HUDEP-2 (cell line): ENCODE measurements around the gene CDKN2B.

Source experiments
- DNase-seq, 76 experiments: peaks; one replicate each; lab custom pipeline; 2025; ENCODE audit not compliant: unreplicated experiment in 76 of 76; lab: John Stamatoyannopoulos, UW

Gene CDKN2B

DNA sequence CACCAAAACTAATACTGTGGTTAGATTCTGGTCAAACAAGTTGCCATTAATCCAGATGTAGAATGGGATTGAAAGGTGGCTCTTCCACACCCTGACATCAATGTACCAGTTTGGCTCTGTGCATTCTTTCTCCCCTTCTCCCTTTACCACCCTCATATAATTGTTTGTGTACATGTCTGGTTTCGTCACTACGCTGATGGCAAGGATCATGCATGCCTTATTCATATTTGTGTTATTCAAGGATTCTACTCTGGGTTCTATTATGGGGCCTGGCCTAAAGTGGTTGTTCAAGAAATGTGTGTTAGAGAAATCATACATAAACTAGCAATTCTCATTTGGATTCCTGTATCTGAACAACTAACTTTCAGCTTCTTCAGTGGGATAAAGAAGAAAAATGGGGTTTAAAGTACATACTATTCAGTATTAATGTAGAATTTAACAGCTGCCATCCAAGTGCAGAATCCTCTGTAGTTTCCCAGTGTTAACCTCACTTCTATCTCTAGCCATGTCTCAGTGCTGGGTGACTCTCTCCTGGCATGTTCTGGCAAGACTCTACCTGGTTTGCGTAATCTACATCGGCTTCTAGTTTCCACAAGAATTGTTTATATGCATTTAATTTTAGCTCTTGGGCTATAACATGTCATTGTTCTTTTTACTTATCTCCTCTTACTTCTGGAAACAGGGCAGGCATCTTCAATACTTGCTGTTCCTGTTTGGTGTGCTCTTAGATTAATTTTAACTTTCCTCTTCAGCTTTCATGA, 27.9 kb upstream of the CDKN2B start:
- DNase-seq = no peak

DNA sequence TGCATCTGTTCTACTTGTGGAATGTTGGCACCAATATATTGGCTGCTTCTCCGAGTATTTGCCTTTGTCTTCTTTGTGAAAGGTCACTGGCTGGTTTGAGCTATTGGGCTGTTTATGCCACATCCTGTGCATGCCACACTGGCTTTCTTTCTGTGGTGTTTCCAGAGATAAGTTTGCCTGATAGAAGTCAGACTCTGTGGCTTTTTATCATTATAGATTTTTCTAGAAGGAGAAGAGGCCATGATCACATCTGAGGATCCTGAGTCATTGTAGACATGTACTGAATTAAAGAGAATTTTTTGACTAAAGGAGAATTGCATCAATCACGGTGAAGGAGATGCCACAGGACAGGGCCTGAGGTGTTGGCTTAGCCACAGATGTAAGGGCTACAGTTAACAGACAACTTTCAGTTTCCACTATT, 26.5 kb upstream of the CDKN2B start:
- DNase-seq = peak in 2 of 76 experiments; percentile 15 to 22

DNA sequence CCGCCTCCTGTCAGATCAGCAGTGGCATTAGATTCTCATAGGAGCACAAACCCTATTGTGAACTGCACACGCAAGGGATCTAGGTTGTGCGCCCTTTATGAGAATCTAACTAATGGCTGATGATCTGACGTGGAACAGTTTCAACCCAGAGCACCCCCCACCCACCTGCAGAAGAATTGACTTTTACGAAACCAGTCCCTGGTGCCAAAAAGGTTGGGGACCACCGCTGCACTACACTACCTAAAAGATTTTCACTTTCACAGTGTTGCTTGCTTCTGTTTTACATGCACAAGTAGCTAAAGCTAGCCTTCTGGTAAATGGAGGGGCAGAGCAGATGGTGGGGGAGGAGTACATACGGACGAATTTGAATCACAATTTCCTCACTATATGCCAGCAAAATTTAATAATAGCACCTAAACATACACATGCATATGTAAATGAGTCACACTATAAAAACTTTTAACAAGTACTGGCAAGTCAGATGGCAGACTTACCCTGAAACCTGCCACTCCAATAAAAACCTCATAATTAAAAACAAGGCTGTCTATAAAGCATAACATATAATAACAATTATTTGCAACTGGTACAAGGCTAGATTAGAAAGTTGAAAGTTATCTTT, 24.0 kb upstream of the CDKN2B start:
- no peak for DNase-seq

DNA sequence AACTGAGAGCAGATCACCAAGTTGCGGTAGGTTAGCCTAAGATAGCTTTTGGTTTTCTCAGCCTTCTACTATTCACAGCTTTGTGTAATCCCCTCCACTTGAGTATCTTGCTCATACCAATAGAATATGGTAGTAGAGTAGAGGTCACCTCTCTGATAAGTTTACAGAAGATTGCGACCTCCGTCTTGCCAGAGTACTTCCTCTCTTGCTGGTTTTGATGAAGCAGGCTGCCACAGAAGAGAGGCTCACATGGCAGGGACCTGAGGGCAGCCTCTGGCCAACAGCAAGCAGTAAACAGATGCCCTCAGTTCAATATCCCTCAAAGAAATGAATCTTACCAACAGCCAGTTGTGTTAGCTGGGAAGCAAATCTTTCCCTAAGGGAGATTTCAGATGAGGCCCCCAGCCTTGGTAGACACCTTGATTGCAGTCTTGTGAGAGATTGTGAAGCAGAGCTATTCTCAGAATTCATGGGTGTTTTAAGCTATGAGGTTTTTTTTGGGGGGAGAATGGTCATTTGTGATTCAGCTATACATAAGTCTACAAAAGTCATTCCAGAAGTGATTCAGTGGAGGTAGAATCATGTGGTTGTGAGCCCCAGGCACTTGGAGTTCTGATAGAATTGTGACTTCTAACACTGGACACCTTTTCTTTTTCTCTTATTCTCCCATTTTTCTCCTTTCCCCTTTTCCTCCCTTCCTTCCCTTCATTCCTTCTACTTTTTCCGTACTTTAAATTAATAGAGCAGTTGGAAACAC, 22.7 kb upstream of the CDKN2B start:
- DNase-seq = no peak

DNA sequence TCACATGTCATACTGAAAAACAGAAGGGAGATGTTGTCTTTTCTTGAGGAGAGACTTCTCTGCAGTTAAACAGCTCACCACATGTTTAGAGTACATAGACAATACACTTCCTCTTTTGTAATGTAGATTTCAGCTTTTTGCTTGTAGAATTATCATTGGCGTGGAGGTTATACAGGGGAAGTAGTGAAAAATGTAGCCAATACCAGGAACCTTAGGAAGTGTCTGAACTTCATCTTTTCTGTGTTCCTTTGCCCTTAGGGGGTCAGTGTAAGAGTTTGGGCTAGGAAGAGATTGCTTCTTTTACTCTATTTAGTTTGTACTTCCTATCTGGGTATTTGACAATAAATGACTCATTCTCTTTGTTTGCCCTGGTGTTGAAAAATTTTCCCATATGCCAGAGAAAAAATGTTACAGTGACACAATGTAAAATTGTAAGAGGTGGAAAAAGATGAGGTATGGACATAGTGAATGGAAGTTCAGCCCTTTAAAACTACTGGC, 21.0 kb upstream of the CDKN2B start:
- peak in 8 of 76 experiments; percentile 11 to 58 (median 32) for DNase-seq

DNA sequence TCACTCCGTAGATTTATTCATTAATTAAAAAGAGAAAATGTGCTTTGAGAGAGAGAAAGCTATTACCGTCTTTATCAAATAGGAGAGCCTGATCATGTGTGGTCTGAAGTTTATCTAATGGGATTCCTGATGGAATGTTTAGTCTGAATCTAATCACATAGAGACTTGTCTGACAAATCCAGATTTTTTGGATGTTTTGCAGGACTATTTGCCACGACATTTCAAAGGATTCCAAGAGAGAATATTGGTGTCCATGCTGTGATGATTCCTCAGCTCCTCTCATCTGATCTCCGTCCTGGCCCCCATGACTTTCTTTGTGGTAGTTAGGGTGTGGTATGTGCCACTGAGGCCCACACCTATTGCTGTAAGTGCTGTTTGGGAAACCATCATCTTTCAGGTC, 20.1 kb upstream of the CDKN2B start:
- DNase-seq = no peak

DNA sequence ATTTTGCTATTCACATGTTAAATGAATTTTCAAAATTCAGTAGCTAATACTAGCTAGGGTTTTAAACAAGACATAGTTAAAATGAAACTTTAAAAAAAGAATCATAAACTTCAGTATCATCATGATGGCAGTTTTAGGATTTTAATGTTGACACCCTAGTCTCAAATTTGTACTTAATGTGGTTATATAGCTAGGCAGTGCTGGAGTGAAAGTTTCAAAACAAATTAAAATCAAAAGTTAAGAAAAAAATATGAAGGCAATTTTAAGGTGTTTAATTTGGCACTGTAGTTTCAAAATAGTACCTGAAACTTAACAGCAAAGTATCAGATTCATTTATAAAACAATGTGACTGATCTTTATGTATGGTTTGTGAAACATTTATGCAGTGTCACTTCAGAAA, 19.3 kb upstream of the CDKN2B start:
- no peak for DNase-seq

DNA sequence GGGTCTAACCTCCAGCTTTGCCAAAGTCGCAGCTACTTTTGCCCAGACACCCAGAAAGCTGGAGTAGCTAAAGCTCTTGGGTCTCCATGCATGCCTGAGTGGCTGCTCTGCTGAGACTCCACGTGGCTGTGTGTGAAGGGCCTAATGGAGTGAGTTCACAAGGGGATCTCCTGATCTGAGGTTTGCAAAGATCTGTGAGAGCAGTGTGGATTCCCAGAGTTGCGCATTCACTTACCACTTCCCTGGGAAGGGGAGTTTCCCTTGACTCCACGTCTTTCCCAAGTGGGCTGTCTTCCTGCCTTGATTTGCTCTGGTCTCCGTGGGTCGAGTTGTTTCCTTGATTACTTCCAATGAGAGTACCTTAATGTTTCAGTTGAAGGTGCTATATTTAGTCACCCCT, 17.6 kb upstream of the CDKN2B start:
- DNase-seq = no peak

DNA sequence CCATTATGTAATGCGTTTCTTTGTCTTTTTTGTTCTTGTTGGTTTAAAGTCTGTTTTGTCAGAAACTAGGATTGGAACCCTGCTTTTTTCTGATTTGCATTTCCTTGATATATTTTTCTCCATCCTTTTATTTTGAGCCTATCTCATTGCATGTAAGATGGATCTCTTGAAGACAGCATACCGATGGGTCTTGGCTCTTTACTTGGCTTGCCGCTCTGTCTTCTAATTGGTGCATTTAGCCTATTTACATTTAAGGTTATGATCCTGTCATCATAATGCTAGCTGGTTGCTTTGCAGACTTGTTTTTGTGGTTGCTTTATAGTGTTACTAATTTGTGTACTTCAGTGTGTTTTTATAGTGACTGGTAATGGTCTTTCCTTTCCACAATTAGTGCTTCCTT, 13.3 kb upstream of the CDKN2B start:
- no peak for DNase-seq

DNA sequence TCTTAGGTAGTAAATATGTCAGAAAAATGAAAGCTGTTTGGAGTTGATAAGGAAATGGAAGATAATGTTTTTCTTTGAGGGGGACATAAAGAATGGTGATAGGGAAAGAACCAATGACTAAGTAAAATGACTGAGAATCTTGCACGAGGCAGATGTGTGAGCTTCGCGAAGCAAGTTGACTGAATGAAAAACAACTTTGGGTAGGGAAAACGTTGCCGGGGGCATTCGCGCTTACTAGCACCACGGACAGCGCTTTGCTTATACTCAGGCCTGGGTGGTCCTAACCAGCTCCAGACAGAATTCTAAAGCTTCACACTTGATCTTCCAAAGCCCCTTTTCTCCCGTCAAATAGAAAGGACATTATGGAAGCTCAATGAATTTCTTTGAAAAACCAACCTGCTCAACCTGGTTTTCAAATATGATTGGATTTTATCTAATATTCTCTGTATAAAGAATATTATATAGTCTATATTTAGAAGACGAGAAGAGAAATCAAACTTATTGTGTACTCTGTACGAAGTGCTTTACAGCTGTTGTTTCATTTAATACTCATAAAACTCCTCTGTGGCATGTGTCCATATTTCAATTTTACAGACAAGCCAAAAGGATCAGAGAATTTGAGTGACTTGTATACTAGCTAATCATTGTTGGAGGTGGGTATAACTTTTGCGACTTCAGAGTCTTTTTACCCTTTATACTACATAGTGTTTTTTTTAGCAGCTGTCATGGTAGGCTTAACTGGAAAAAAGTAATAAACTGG, 1.9 kb upstream of the CDKN2B start:
- peak in 62 of 76 experiments; percentile 14 to 85 (median 50) for DNase-seq

DNA sequence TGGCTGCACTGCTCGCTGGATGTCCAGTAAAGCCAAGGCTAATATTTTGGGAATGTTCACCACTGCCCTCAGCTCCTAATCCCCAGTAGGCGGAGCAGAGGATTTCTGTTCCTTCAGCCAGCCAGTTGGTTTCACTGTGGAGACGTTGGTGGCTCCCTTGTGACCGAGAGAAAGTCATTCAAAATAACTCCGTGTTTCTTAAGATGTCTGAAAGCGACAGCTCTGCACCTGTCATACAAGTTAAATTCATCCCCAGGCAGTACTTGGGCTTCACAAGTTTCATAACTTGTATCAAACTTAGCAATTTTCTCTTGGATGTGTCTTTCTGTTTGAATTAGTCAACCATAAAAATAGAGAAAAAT, 382 bp upstream of the CDKN2B start:
- no peak for DNase-seq

DNA sequence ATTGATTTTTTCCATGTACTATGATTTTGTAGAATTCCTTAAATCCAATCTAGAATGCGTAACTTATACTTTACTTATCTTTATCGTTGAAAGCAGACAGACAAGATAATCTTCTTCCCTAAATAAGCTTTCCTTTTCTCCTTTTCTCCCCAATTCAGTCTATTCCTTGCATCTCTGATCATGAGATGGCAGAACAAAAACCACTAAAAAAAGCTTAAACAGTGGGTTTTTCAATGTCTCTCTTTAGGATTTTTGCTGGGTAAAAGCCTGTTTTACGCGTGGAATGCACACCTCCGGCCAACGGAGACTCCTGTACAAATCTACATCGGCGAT, 755 bp downstream of the CDKN2B start:
- DNase-seq = no peak

DNA sequence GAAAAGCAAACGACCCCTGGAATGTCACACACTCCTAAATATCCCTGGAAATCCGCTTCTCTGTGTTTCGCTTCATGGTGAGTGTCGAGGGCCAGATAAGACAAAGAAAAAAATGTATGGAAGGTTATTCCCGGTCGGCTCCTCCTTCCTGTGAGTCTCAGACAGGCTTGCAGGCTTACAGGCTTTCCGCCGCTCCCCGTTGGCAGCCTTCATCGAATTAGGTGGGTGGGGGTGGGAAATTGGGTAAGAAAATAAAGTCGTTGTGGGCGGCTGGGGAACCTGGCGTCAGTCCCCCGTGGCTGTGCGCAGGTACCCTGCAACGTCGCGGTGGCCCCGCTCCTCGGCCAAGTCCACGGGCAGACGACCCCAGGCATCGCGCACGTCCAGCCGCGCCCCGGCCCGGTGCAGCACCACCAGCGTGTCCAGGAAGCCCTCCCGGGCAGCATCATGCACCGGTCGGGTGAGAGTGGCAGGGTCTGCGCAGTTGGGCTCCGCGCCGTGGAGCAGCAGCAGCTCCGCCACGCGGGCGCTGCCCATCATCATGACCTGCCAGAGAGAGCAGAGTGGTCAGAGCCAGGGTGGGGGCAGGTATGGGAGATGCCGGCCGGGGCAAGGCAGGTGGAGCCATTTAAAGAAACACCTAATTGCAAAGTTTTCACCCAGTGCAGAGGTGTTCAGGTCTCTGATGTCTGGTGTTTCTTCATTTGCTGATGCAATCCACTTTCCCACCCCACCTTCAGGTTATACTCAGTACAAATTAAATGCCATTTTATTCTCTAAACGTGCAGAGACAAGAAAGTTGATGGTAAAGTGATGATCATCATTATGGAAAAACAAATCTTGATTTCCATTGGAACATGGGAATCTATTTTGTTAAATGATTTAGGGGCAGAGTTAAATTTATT, 3.2 kb downstream of the CDKN2B start:
- no peak for DNase-seq

DNA sequence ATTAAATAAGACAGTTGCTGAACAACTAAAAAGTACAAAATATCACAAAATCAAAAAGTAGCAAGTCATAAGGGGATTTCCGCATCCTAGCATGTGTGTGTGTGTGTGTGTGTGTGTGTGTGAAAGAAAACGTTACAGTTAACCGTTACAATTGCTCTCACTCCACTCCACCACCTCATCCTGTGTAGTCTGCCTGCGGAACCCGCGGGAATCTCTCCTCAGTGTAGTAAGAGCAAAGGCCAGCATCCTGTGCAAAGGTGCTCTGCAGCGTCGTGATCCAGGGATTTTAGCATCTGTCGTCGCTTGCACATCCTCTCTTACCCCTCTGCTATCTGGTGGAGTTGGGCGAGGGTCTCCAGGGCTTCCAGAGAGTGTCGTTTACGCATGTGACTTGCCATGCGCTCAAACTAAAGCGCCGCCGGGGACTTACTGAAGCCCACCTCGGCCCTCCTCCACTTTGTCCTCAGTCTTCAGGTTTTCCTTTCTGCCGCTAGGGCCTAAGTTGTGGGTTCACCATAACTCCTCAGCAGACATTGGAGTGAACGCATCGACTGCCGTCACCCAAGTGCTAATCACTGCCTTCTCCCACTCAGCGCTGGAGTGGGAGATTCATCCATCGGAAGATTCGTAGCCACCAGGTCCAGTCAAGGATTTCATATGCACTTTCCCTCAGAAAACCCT, 3.9 kb downstream of the CDKN2B start:
- no peak for DNase-seq

DNA sequence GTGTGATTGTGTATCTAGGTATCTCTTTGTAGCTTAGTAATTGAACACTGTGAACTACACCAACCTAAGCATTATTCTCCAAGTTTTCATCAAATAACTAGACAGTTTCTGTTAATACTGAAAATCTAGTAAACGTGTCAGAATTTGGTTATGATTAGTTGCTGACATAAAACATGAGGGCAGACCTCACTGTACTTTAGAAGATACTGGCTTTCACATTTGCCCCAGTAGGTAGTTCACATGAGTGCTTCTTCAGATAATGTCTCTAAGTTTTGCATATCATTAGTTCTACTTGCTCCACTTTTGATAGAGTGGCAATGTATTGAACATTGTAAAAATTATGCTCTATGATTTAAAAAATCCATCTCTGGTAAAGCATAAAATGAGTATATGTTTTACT, 7.1 kb downstream of the CDKN2B start:
- peak in 1 of 76 experiments; percentile 22 for DNase-seq

DNA sequence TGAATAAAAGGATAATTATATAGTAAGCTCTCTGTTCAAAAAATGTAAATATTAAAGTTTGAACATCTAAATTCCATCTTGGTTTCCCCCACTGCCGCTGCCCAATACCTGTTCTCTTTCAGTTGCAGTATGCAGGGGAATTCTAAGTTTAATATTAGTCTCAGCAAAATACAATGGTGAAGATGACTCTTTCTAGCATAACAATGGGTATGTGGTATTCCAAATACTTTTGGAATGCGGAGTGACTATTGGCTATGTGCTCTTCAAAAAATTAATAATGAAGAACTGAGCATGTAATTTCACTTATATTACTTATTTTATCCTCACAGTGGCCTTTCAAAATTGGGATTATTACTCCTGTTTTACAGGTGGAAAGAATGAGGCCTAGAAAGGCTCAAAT, 11.1 kb downstream of the CDKN2B start:
- DNase-seq = no peak

DNA sequence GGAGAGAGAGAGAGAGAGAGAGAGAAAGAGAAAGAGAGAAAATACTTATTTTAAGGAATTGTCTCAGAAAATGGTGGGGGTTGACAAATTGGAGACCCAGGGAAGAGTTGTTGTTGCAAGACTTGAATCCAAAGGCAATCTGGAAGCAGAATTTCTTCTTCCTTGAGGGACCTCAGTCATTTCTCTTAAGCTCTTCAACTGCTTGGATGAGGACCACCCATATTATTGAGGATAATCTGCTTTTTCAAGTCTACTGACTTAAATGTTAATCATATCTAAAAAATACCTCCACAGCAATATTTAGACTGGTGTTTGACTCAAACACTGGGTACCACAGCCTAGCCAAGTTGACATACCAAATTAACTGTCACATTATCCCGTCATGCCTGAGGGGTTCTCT, 11.6 kb downstream of the CDKN2B start:
- no peak for DNase-seq

DNA sequence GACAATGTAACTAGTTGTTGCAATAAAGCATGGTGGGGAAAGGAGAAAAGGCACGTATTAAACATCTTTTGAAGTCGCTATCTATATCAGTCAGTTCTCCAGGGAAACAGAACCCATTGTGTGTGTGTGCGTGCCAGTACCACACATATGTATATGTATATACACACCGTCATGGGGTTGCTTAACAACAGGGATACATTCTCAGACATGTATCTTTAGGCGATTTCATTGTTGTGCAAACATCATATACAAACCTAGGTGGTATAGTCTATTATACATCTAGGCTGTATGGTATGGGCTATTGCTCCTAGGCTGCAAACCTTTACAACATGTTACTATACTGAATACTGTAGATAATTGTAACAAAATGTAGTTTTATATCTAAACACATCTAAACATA, 12.2 kb downstream of the CDKN2B start:
- no peak for DNase-seq

DNA sequence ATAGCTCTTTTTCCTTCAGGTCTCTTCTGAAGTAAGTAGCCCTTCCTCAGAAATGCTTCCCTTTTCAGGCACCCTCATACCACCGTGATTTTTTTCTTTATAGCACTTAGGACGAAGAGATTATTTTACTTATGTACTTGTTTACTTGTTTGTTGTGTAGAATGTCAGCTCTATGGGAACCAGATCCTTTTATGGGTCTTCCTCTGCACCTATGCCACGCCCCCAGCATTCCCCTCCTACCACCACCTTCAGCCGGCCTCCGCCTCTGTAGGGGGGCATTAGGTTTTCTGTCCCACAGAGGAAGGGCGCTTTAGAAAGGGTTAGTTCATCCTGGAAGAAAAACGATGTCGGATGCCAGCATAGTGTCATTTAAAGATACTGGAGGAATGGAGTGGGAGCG, 12.7 kb downstream of the CDKN2B start:
- DNase-seq = peak in 39 of 76 experiments; percentile 8 to 67 (median 36)
